Tibial nerve (tissue), 4 donors: ENCODE results near the gene FADS2. TPM values are rescaled to one million over a fixed set of nuclear protein-coding genes. Genes with fewer than 3 reads are reported as not detected.

Experiments
- DNase-seq, 2 donors: peaks; one replicate each; pipeline ENCODE4 v3.0.0-alpha.2; 2019; ENCODE audit warnings: low spot score in 2 of 2
- H3K27ac ChIP-seq, 4 donors: fragments of 200-600 bp; sonication (generic) in 3 of 4; one replicate each; pipeline ENCODE4 v1.5.1; 2017 to 2019; ENCODE audit warnings: mild to moderate bottlenecking in 1 of 4
- H3K27me3 ChIP-seq, 2 donors: fragments of 200-600 bp; sonication (generic) in 1 of 2; one replicate each; pipeline versions ENCODE4 v1.5.1 to v1.6.0; 2017 to 2019
- H3K36me3 ChIP-seq, 3 donors: fragments of 200-600 bp; sonication (generic); one replicate each; pipeline ENCODE4 v1.5.1; 2018 to 2019
- H3K4me1 ChIP-seq, 4 donors: fragments of 200-600 bp; sonication (generic) in 3 of 4; one replicate each; pipeline ENCODE4 v1.5.1; 2017 to 2019
- H3K4me3 ChIP-seq, 4 donors: fragments of 200-600 bp; sonication (generic) in 3 of 4; one replicate each; pipeline ENCODE4 v1.5.1; 2017 to 2019; ENCODE audit warnings: mild to moderate bottlenecking in 1 of 4, moderate library complexity in 1 of 4
- H3K9me3 ChIP-seq, 4 donors: fragments of 200-600 bp; sonication (generic) in 3 of 4; one replicate each; pipeline ENCODE4 v1.5.1; 2017 to 2019
- CTCF ChIP-seq, 5 experiments: fragments of 200-600 bp in 3 of 5; fragments of 450-650 bp in 2 of 5; sonication (generic) in 3 of 5; IDR thresholded peaks; one replicate each; pipeline ENCODE4 v1.5.1; 2016 to 2019; ENCODE audit warnings: antibody characterized with exemption in 5 of 5, mild to moderate bottlenecking in 3 of 5, moderate library complexity in 2 of 5
- EP300 ChIP-seq, 2 donors: sonication (generic); formaldehyde crosslinking; IDR thresholded peaks; one replicate each; pipeline ENCODE4 v1.6.1; 2017; ENCODE audit warnings: antibody characterized with exemption in 2 of 2, mild to moderate bottlenecking in 1 of 2
- POLR2A ChIP-seq, 2 donors: fragments of 450-650 bp; IDR thresholded peaks; one replicate each; pipeline ENCODE4 v1.6.1; 2017; ENCODE audit warnings: antibody characterized with exemption in 2 of 2, mild to moderate bottlenecking in 2 of 2, moderate library complexity in 2 of 2
- WGBS, 2 donors: methylation state at CpG; one replicate each; pipeline ENCODE4 v1.1.5; 2018; 5-methylcytosine and 5-hydroxymethylcytosine counted together
- total RNA-seq, 4 donors: library from RNA; depleted of rRNA; stranded (reverse); fragments of >200 nt; gene quantifications; one replicate each; pipeline ENCODE4 v1.1.0, GENCODE V29; 2016

Gene FADS2
- total RNA-seq, 4 donors from 2014 or later: 17.4 to 59.2 (median 32.7) TPM

DNA sequence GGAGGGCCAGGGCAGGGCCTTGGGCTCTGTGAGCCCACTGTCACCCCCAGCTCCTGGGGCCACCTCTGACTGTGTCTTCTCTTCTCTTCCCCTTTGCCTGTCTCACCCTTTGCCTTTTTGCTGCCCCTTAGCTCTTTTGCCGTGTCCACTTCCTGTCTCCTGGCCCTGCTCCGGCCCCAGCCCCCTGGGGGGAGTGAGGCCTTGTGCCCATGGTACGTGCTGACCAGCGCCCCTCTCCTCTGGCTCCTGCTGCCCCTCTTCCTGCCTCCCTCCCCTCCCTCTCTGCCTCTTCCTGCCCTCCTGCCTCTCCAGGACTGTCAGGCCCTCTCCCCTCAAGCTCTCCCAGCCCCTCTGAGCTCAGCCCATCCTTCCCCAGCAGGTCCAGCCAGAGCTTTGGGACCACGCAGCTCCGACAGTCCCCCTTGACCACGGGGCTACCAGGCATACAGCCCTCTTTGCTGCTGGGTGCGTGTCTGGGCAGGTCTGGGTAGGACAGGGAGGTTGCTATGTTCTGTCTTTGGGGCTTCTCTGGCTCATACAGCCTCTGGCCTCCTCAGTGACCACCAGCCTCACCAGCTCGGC, 47.4 kb upstream of the FADS2 start:
- 76 to 77% methylated on average over 9 of the region's 9 CpGs for WGBS, 2 donors

GRCh38 chr11:61781585-61781984, 46.5 kb upstream of the FADS2 start:
- no peak overlapping the region for H3K4me3 ChIP-seq
- H3K27ac ChIP-seq: no peak overlapping the region
- WGBS, 2 donors: 75 to 84% methylated on average over 5 of the region's 5 CpGs
- TF ChIP-seq POLR2A (IDR thresholded peaks at IDR 0.05) (no peak), EP300 (IDR thresholded peaks at IDR 0.05) (no peak), CTCF (IDR thresholded peaks at IDR 0.05) (no peak)
- H3K27me3 ChIP-seq: no peaks in the 10 kb centered on the region
- H3K9me3 ChIP-seq: no peaks in the 10 kb centered on the region
- DNase-seq: no peak
- H3K4me1 ChIP-seq: peaks cover 0 to 12% (median 5%) of the 10 kb centered on the region in 4 donors
- H3K36me3 ChIP-seq: peaks cover 0 to 81% (median 0%) of the 10 kb centered on the region in 3 donors

More for the DNA sequence above, 47.4 kb upstream of the FADS2 start:
- Histone ChIP-seq H3K9me3 (no peaks in the 10 kb centered on the region), H3K4me3 (no peak overlapping the region), H3K4me1 (peaks cover 0 to 19% (median 5%) of the 10 kb centered on the region in 4 donors), H3K27ac (no peak overlapping the region), H3K36me3 (peaks cover 0 to 72% (median 0%) of the 10 kb centered on the region in 3 donors), H3K27me3 (no peaks in the 10 kb centered on the region)
- TF ChIP-seq EP300 (IDR thresholded peaks at IDR 0.05): no peak
- TF ChIP-seq CTCF (IDR thresholded peaks at IDR 0.05): no peak
- TF ChIP-seq POLR2A (IDR thresholded peaks at IDR 0.05): no peak
- no peak for DNase-seq

- no peaks in the 10 kb centered on the region for H3K9me3 ChIP-seq
- H3K4me1 ChIP-seq: peaks cover 0 to 6% (median 3%) of the 10 kb centered on the region in 4 donors
- TF ChIP-seq EP300 (IDR thresholded peaks at IDR 0.05) (no peak), CTCF (IDR thresholded peaks at IDR 0.05) (no peak), POLR2A (IDR thresholded peaks at IDR 0.05) (no peak)
- no peak overlapping the region for H3K4me3 ChIP-seq
- 80 to 89% methylated on average over 3 of the region's 3 CpGs for WGBS, 2 donors
- peaks cover 0 to 88% (median 0%) of the 10 kb centered on the region in 3 donors for H3K36me3 ChIP-seq
- no peaks in the 10 kb centered on the region for H3K27me3 ChIP-seq
- no peak overlapping the region for H3K27ac ChIP-seq
- no peak for DNase-seq
These were observed 45.8 kb upstream of the FADS2 start for GRCh38 chr11:61782299-61782698.

DNA sequence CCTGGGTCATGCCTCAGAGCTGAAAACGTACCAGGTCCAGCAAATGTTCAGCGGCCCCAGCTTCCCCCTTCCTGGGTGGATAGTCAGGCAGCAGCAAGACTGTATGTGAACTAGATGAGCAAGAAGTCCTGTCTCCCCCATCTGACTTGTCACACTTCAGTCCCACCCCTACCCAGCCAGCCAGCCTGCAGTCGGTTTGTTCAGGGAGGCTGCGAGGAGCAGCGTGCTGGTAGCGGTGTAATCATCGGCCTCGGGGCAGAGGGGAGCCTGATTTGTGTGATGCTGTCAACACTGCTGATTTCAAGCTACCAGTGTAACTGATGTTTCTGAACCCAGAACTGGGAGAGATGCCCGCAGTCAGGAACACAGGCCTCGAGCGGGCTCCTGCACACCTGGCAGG, 45.3 kb upstream of the FADS2 start:
- no peaks in the 10 kb centered on the region for H3K27me3 ChIP-seq
- H3K4me1 ChIP-seq: peaks cover 0 to 2% (median under 1%) of the 10 kb centered on the region in 4 donors
- 79 to 80% methylated on average over 10 to 11 of the region's 11 CpGs for WGBS, 2 donors
- H3K4me3 ChIP-seq: no peak overlapping the region
- peaks cover 0 to 94% (median 0%) of the 10 kb centered on the region in 3 donors for H3K36me3 ChIP-seq
- DNase-seq: no peak
- TF ChIP-seq POLR2A (IDR thresholded peaks at IDR 0.05): no peak
- no peak for TF ChIP-seq EP300 (IDR thresholded peaks at IDR 0.05)
- no peak for TF ChIP-seq CTCF (IDR thresholded peaks at IDR 0.05)
- no peaks in the 10 kb centered on the region for H3K9me3 ChIP-seq
- H3K27ac ChIP-seq: no peak overlapping the region

DNA sequence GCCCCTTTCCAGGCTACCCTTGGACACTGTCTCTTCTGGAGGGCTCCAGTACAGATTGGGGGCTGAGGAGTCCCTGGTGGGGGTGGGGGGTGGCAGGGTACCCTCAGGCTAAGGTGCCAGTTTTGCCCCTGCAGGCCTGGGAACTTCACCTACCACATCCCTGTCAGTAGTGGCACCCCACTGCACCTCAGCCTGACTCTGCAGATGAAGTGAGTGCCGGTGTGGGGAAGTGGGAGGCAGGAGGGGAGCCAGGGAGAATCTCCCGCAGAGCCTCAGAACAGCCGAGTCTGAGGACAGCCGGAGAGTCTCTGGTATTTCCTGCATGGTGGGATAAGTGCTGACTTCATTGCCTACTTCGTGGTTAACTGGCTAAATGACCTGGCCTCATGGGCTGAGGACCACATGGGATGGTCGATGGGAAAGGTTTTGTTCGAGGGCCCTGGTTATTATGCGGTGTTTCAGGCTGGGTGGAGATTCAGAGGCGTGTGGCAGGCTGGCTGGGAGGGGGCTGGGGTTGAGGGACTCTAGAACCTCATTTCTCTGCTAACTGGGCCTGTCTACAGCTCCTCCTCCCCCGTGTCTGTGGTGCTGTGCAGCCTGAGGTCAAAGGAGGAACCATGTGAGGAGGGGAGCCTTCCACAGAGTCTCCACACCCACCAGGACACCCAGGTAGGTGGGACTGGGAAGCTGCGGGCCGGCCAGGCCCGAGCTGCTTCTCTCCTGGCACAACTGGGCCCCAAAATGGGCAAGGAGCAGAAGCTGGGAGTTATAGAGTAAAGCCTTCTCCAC, 44.2 kb upstream of the FADS2 start:
- Histone ChIP-seq H3K4me1 (peaks cover 0 to 12% (median 0%) of the 10 kb centered on the region in 4 donors), H3K9me3 (no peaks in the 10 kb centered on the region), H3K36me3 (peaks cover 0 to 96% (median 0%) of the 10 kb centered on the region in 3 donors), H3K27me3 (no peaks in the 10 kb centered on the region), H3K27ac (no peak overlapping the region), H3K4me3 (no peak overlapping the region)
- TF ChIP-seq POLR2A (IDR thresholded peaks at IDR 0.05) (no peak), EP300 (IDR thresholded peaks at IDR 0.05) (no peak), CTCF (IDR thresholded peaks at IDR 0.05) (no peak)
- 53 to 61% methylated on average over 10 to 13 of the region's 13 CpGs for WGBS, 2 donors
- DNase-seq: no peak
